Aorta (tissue), 5 donors: ENCODE results near the gene SFSWAP. TPM values are rescaled to one million over a fixed set of nuclear protein-coding genes. Genes with fewer than 3 reads are reported as not detected.

Experiments
- ATAC-seq: fragments of 200-7000 bp; cut with Tn5 transposase; one replicate; pipeline ENCODE4 v1.9.1; 2022; ENCODE audit warnings: moderate library complexity; ENCODE audit not compliant: low FRiP score
- DNase-seq, 2 donors: peaks; one replicate each; pipeline ENCODE4 v3.0.0-alpha.2; 2020
- H3K27ac ChIP-seq, 2 donors: one replicate each; pipeline ENCODE4 v1.5.1; 2013; ENCODE audit warnings: low read length in 2 of 2, mild to moderate bottlenecking in 2 of 2, moderate library complexity in 2 of 2, control low read depth in 1 of 2, inconsistent platforms in 1 of 2, low read depth in 1 of 2
- H3K27me3 ChIP-seq, 2 donors: one replicate each; pipeline ENCODE4 v1.6.1; 2013; ENCODE audit warnings: control low read depth in 1 of 2, low read length in 1 of 2, mild to moderate bottlenecking in 1 of 2, moderate library complexity in 1 of 2; ENCODE audit not compliant: insufficient read depth in 2 of 2, control insufficient read depth in 1 of 2
- H3K36me3 ChIP-seq, 2 donors: one replicate each; pipeline ENCODE4 v1.6.1; 2013; ENCODE audit warnings: control low read depth in 1 of 2, low read length in 1 of 2, mild to moderate bottlenecking in 1 of 2; ENCODE audit not compliant: insufficient read depth in 2 of 2, control insufficient read depth in 1 of 2
- H3K4me1 ChIP-seq, 2 donors: one replicate each; pipeline ENCODE4 v1.6.1; 2013; ENCODE audit warnings: low read length in 2 of 2, control low read depth in 1 of 2, mild to moderate bottlenecking in 1 of 2, moderate library complexity in 1 of 2; ENCODE audit not compliant: insufficient read depth in 2 of 2, control insufficient read depth in 1 of 2
- H3K4me3 ChIP-seq, 2 donors: one replicate each; pipeline ENCODE4 v1.5.1; 2013; ENCODE audit warnings: low read length in 2 of 2, control low read depth in 1 of 2, mild to moderate bottlenecking in 1 of 2
- H3K9me3 ChIP-seq: one replicate; pipeline ENCODE4 v1.6.1; 2013; ENCODE audit warnings: mild to moderate bottlenecking, low read length; ENCODE audit not compliant: control insufficient read depth
- WGBS, 2 donors: extraction: QIAGEN DNeasy Blood & Tissue Kit; methylation state at CpG; one replicate each; pipeline ENCODE4 v1.1.7; 2013; 5-methylcytosine and 5-hydroxymethylcytosine counted together
- intact Hi-C, 2 donors: fragments of 100-400 bp; cut with DNase I; formaldehyde crosslinking; loops; one replicate each; pipeline versions ENCODE4 v1.14.2 to v1.15.0; 2022
- polyA plus RNA-seq, 2 donors: library from polyadenylated mRNA; stranded (reverse); fragments of 200-250 nt; gene quantifications; one replicate each; pipeline ENCODE4 v1.2.3, GENCODE V29; 2013
- total RNA-seq, 2 donors: library from RNA; stranded (reverse); fragmentation: NEBNext Ultra II Directional; extraction: Animal tissue kit (Norgen Biotek cat#: 25700); gene quantifications; one replicate each; pipeline ENCODE4 v1.2.1, GENCODE V29; 2021
- donor health status: healthy with polysubstance abuse.
- donor health status: Bipolar disorder and iron deficiency.
- donor health status: DM: no; HTN: no; CAD: no.
- donor health status: DM: no; HTN: no; CAD: no.
- donor health status: DM: yes; HTN: yes; CAD: no.

SFSWAP gene
- total and polyA plus RNA-seq, 4 donors = 13.4 to 72.3 (median 48.7) TPM

GRCh38 chr12:131693149-131693548 is 17.7 kb upstream of the SFSWAP start:
- ATAC-seq (no peak), DNase-seq (no peak)
- intact Hi-C loops = no loop called here
- H3K36me3 ChIP-seq = no peaks in the 10 kb centered on the region
- H3K27me3 ChIP-seq = no peaks in the 10 kb centered on the region
- no peak overlapping the region for H3K27ac ChIP-seq
- H3K4me3 ChIP-seq = no peak overlapping the region
- no peaks in the 10 kb centered on the region for H3K9me3 ChIP-seq
- WGBS, 2 donors = 66 to 67% methylated on average over 10 of the region's 10 CpGs
- H3K4me1 ChIP-seq = no peaks in the 10 kb centered on the region

- H3K36me3 ChIP-seq = no peaks in the 10 kb centered on the region
- WGBS, 2 donors = 70 to 72% methylated on average over 11 of the region's 11 CpGs
- DNase-seq (no peak), ATAC-seq (no peak)
- no peaks in the 10 kb centered on the region for H3K9me3 ChIP-seq
- intact Hi-C loops = no loop called here
- no peak overlapping the region for H3K4me3 ChIP-seq
- H3K4me1 ChIP-seq = no peaks in the 10 kb centered on the region
- no peak overlapping the region for H3K27ac ChIP-seq
- no peaks in the 10 kb centered on the region for H3K27me3 ChIP-seq
Observed at GRCh38 chr12:131694116-131694838, 16.6 kb upstream of the SFSWAP start.

DNA sequence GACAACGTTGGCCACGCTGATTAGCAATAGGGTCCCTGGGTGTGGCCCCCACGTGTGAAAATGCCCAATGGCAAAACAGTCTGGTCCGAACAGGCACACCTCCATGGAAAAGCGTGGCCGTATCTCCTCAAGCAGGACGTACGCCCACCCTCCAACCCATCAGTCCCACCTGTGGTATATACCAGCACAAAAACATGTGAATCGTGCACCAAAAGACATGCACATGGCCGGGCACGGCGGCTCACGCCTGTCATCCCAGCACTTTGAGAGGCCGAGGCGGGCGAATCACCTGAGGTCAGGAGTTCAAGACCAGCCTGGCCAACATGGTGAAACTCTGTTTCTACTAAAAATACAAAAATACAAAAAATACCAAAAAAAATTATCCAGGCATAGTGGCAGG is 14.9 kb upstream of the SFSWAP start:
- ATAC-seq (no peak), DNase-seq (no peak)
- Histone ChIP-seq H3K27ac (no peak overlapping the region), H3K4me3 (no peak overlapping the region), H3K27me3 (no peaks in the 10 kb centered on the region), H3K4me1 (no peaks in the 10 kb centered on the region), H3K36me3 (no peaks in the 10 kb centered on the region), H3K9me3 (no peaks in the 10 kb centered on the region)
- intact Hi-C loops = no loop called here
- 85 to 92% methylated on average over 16 of the region's 16 CpGs for WGBS, 2 donors

GRCh38 chr12:131698286-131698685 is 12.6 kb upstream of the SFSWAP start:
- H3K4me1 ChIP-seq = no peaks in the 10 kb centered on the region
- ATAC-seq (no peak), DNase-seq (no peak)
- H3K27me3 ChIP-seq = no peaks in the 10 kb centered on the region
- no peaks in the 10 kb centered on the region for H3K36me3 ChIP-seq
- 79 to 87% methylated on average over 12 of the region's 12 CpGs for WGBS, 2 donors
- peaks cover 3% of the 10 kb centered on the region for H3K9me3 ChIP-seq
- no peak overlapping the region for H3K4me3 ChIP-seq
- intact Hi-C loops = no loop called here
- no peak overlapping the region for H3K27ac ChIP-seq

- WGBS, 2 donors = 56 to 68% methylated on average over 5 of the region's 5 CpGs
Observed at GRCh38 chr12:131699434-131699833, 11.5 kb upstream of the SFSWAP start.

DNA sequence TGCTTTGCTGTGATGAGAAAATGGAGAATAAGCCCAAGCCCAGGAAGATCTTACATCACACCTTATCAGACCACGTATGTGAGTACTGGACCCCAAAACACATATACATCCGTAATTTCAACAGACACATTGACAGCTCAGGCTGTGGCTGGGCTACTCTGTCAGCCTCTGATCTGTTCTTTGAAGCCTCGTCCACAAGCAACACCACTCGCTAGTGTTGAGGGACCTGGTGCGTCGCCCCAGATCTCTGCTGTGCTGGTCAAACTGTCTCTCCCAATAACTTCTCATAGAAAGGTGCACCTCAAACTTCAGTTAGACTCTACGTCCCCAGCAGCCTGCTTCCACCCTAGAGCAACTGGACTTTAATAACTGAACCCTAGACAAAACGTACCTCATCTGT is 10.6 kb upstream of the SFSWAP start:
- H3K27me3 ChIP-seq = no peaks in the 10 kb centered on the region
- no peak for DNase-seq
- no peak overlapping the region for H3K4me3 ChIP-seq
- no peak for ATAC-seq
- no peak overlapping the region for H3K27ac ChIP-seq
- H3K36me3 ChIP-seq = no peaks in the 10 kb centered on the region
- 80 to 82% methylated on average over 8 of the region's 8 CpGs for WGBS, 2 donors
- intact Hi-C loops = no loop called here
- no peaks in the 10 kb centered on the region for H3K4me1 ChIP-seq
- H3K9me3 ChIP-seq = peaks cover 3% of the 10 kb centered on the region

More at GRCh38 chr12:131699434-131699833, 11.5 kb upstream of the SFSWAP start:
- ATAC-seq = no peak
- Histone ChIP-seq H3K27me3 (no peaks in the 10 kb centered on the region), H3K36me3 (no peaks in the 10 kb centered on the region), H3K4me1 (no peaks in the 10 kb centered on the region), H3K9me3 (peaks cover 3% of the 10 kb centered on the region), H3K4me3 (no peak overlapping the region), H3K27ac (no peak overlapping the region)
- DNase-seq = no peak
- intact Hi-C loops = no loop called here

DNA sequence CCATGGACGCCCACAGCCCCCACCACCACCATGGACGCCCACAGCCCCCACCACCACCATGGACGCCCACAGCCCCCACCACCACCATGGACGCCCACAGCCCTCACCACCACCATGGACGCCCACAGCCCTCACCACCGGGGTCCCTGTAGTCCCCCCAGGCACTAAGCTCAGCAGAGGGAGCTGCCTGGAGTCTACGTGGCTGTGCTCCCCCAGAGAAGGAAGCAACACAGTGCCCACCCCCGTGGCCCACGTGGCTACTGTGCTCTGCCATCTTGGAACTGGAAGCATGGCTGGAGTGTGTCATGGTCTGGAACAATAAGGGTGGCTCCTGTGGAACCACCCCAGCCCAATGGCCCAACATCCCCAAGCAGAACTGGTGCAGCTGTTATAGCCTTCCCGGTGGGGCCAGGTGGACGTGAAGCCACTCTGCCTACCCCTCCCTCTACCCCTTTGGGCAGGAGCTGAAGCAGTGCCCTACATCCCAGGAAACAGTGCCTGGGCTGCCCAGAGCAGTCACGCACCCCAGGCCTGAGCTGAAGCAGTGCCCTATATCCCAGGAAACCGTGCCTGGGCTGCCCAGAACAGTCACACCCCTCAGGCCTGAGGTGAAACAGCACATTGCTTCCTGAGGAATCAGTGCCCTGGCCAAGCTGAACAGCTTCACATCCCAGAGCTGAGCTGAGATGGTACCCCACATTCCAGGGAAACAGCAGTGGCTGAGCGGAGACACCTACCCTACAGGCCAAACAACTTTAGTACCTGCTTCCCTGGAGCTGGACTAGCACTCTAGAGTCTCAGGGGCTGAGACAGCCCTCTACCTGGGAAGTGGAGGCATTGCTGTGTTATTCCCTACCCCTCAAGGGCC is 9.0 kb upstream of the SFSWAP start:
- 86 to 90% methylated on average over 11 to 12 of the region's 14 CpGs for WGBS, 2 donors
- intact Hi-C loops = no loop called here

DNA sequence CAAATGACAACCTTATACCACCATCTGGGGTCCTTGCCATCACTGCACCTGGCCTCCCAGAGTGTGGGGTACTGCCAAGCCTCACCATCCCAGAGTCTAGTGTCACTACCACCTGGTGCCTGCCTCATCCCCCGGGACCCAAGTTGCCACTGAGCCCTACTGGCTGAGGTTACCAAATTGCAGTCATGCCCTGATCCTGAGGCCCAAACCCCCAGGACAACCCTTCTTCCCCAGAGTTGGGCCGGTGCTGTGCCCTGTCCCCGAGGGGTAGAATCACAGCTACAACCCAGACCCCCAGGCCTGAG is 8.4 kb upstream of the SFSWAP start:
- H3K9me3 ChIP-seq = peaks cover 3% of the 10 kb centered on the region
- no peaks in the 10 kb centered on the region for H3K36me3 ChIP-seq
- DNase-seq (no peak), ATAC-seq (no peak)
- WGBS, 2 donors = 91 to 94% methylated on average over 3 of the region's 3 CpGs
- no peaks in the 10 kb centered on the region for H3K4me1 ChIP-seq
- no peaks in the 10 kb centered on the region for H3K27me3 ChIP-seq
- intact Hi-C loops = no loop called here
- no peak overlapping the region for H3K4me3 ChIP-seq
- no peak overlapping the region for H3K27ac ChIP-seq

More for the DNA sequence above, 9.0 kb upstream of the SFSWAP start:
- H3K9me3 ChIP-seq = peaks cover 3% of the 10 kb centered on the region
- ATAC-seq (no peak), DNase-seq (no peak)
- H3K4me3 ChIP-seq = no peak overlapping the region
- H3K4me1 ChIP-seq = no peaks in the 10 kb centered on the region
- H3K36me3 ChIP-seq = no peaks in the 10 kb centered on the region
- H3K27me3 ChIP-seq = no peaks in the 10 kb centered on the region
- H3K27ac ChIP-seq = no peak overlapping the region

GRCh38 chr12:131703161-131703560 is 7.7 kb upstream of the SFSWAP start:
- intact Hi-C loops = no loop called here
- peaks cover 3% of the 10 kb centered on the region for H3K9me3 ChIP-seq
- H3K36me3 ChIP-seq = no peaks in the 10 kb centered on the region
- H3K4me3 ChIP-seq = no peak overlapping the region
- H3K27ac ChIP-seq = no peak overlapping the region
- DNase-seq = no peak
- H3K27me3 ChIP-seq = no peaks in the 10 kb centered on the region
- H3K4me1 ChIP-seq = no peaks in the 10 kb centered on the region
- no peak for ATAC-seq
